Activated CD4-positive, CD25-positive, alpha-beta regulatory T cell treated with anti-CD3 and anti-CD28 coated beads, Interleukin-2, amount 50 U/mL, for 16 hours (primary cell): Measurements from ENCODE around the gene PTDSS2.
A peak's percentile ranks its signal among the peaks of the same experiment; 100 is the strongest.
"Not testable (repeated sequence)": the region's sequence is repeated elsewhere in the genome, so short reads cannot be mapped to it uniquely, and the experiment has no call there.

Experiments used
- DNase-seq: peaks from one replicate; pipeline ENCODE4 v3.0.0-alpha.2; 2020; ENCODE audit warnings: low read depth, low spot score

PTDSS2 gene

DNA sequence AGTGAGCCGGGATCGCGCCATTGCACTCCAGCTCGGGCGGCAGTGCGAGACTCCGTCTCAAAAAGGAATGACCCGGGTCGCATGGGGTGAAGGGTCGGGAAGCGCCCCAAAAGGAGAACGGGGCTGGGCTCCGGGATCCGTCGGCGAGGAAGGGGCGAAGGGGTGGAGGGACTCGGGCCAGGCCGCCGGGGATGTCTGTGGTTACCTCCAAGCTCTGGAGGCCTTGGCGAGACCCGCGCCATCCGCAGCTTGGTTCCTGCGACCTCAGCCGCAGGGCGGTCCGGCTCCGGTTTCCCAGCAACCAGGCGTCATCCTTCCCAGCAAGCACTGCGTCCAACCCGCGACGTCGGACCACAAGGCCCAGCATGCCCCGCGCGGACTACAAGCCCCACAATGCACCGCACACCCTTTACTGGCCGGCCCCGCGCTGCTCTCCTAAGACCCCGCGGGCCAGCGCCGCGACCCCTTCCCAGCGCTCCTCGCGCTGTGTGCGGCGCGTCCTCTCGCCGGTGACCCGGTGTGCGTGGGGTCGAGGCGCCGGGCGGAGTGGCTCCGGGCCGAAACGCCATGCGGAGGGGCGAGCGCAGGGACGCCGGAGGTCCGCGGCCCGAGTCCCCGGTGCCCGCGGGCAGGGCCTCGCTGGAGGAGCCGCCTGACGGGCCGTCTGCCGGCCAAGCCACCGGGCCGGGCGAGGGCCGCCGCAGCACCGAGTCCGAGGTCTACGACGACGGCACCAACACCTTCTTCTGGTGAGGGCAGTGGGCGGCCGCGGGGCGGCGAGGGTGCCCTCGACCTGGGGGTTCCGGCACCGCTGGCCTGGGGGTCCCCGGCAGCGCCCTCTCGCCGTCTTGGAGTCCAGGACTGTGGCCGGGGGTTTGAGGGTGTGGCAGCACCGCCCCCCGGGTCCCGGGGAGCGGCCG is at the start of gene PTDSS2:
PTDSS2 (plus strand) TSS at position 391 of the 920 bp plus-strand sequence; CDS start at position 568, 177 bp downstream.
- peak; percentile 89 for DNase-seq

DNA sequence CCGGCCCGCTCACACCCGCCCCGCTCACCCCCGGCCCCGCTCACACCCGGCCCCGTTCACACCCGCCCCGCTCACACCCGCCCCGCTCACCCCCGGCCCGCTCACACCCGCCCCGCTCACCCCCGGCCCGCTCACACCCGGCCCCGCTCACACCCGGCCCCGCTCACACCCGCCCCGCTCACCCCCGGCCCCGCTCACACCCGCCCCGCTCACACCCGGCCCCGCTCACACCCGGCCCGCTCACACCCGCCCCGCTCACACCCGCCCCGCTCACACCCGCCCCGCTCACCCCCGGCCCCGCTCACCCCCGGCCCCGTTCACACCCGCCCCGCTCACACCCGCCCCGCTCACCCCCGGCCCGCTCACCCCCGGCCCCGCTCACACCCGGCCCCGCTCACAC is 48.9 kb upstream of the PTDSS2 start:
- not testable (repeated sequence) for DNase-seq

DNA sequence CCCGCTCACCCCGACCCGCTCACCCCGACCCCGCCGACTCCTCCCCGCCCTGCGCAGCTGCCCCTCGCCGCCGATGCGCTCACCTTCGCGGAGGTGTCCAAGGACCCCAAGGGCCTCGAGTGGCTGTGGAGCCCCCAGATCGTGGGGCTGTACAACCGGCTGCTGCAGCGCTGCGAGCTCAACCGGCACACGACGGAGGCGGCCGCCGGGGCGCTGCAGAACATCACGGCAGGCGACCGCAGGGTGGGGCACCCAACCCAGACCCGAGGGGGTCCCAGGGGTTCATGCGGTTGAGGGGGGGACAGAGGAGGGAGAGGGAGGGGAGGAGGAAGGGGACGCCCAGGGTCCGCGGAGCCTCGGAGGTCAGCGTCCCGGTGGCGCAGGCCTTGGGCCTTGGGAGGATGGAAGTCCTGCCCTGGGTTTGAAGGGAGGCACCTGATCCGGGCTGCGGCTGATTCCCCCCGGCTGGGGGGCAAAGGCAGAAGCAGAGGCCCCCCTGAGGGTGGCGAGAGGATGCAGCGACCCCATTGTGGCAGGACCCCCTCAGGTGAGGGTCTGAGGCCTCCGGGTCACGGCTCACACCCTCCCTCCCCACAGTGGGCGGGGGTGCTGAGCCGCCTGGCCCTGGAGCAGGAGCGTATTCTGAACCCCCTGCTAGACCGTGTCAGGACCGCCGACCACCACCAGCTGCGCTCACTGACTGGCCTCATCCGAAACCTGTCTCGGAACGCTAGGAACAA is 46.9 kb upstream of the PTDSS2 start:
- DNase-seq, result no peak

DNA sequence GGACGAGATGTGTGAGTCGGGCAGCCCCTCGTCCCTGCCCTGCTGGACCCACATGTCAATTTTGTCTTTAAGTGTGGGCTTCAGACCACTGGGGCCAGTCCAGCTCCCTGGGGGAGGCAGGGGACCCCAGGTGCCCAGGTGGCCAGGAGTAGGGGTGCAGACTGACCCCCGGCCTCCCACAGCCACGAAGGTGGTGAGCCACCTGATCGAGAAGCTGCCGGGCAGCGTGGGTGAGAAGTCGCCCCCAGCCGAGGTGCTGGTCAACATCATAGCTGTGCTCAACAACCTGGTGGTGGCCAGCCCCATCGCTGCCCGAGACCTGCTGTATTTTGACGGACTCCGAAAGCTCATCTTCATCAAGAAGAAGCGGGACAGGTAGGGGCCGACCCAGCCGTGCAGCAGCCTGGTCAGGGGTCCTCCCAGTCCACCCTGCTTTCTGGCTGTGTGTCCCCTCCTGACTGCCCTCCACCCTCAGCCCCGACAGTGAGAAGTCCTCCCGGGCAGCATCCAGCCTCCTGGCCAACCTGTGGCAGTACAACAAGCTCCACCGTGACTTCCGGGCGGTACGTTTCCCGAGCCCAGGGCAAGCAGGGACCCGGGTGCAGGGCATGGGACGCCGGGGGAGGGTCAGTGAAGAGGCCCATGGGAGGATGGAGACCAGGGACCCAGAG is 46.2 kb upstream of the PTDSS2 start:
- no peak for DNase-seq

DNA sequence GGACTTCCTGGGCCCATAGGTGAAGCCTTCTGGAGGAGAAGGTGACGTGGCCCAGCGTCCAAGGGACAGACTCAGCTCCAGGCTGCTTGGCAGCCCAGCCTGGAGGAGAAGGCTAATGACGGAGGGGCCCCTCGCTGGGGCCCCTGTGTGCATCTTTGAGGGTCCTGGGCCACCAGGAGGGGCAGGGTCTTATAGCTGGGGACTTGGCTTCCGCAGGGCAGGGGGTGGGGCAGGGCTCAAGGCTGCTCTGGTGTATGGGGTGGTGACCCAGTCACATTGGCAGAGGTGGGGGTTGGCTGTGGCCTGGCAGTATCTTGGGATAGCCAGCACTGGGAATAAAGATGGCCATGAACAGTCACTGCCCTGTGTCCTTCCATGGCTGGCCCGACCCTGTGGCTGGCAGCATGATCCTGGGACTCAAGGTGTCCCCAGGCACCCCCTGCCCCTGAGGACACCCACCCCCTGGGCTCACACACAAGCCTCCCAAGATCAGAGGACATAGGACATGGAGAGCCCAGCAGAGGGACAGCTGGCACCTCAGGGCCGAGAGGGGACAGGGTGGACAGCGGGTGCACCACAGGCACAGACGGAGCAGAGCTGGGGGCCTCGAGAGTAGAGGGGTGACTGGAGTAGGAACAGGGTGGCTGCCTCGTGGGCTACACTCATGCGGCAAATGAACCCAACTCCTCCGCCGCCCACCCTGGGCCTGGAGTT is 45.4 kb upstream of the PTDSS2 start:
- DNase-seq, result no peak

DNA sequence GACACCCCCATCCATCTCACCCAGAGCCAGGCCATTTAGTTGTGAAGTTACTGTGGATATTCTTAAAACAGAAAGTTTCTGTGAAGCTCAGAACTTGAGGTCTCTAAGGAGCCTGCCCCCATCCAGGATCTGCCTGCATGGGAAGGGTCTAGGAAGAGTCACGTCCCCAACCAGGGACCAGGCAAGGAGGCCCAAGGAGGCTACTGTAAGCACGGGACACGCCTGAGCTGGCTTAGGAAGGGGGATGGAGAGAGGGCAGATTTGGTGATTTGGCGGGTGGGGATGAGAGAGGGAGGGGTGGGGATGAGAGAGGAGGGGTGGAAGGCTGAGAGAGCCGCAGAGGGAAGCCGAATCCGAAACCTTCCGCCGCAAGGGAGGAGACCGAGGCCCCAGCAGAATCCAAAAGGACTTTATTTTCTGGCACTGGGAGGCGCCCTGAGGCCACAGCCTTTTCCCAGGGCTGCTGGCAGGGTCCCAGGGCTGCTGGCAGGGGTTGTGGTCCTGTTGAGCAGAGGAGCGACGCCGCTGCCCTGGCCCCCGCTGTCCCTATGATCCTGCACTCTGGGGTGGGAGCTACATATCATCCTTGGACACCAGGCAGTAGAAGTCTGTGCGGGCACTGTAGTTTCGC is 44.6 kb upstream of the PTDSS2 start:
- DNase-seq, result no peak

DNA sequence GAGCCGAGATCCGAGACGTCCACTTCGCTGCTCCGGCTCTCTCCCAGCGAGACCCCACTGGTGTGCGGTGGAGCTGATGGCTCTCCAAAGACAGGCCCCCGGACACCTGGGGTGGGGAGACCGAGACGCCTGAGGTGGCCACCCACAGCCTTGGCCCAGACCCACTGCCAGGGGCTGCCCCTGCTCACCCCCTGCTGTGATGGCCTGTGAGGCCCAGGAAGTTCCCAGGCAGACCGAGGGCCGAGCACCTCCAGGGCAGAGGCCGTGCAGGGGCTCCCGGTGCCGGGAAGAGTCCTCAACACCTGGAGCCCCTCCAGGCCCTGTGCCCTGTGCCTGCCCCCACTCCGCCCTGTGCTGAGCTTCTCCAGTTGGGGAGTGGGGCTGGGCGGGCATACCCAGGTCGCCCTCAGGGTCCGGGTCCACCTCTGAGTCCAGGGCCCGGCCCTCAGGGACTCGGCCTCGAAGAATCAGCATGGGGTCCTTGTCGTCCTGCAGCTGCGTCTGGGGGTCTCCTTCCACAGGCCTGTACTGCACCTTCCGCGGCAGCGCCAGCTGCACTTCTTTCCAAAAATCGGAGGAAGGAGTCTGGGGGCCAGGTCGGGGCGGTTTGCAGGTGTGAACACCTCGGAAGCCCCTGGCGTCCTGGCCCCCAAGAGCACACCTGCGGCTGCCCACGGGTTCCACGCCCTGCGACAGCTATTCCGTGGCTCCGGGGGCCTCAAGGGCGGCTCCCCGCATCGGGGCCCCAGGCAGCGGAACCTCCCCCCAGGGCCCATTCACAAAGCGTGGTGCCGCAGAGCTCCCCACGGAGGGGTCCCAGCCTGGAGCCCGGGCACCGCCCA is 43.9 kb upstream of the PTDSS2 start:
- no peak for DNase-seq

DNA sequence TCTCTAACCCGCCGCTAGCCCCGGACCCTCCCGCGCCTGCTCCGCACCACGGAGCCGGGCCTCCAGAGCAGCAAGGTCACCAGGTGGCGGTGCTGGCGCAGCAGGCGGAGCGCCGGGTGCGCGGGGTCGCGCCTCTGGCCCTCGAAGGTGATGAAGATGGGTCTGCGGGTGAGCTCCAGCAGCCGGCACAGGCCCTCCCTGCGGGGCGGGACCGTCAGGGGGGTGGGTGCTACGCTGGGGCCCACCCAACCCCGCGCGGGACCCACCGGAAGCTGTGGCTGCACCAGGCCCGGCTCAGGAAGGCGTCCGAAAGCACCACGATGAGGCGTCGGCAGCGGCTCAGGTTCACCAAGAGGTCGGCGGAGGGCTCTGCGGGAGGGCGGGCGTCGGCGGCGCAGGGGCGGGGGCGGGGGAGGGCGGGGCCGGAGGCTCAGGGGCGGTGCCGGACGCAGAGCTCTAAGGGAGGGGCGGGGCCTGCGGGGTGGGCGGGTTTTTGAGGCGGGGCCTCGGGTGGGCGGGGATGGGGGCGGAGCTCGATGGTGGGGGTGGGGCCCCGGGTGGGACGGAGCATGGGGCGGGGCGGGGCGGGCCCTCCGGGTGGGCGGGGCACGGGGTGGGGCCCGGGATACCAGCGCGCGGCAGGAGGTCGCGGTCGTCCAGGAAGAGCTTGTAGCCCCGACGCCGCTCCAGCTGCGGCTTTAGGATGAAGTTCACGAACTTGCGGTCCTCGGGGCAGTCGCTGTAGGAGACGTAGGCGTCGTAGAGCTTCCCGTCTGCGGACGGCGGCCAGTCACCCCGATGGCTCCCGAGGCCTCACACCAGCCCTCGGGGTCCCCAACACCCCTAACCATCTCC is 43.1 kb upstream of the PTDSS2 start:
- peak; percentile 80 for DNase-seq

DNA sequence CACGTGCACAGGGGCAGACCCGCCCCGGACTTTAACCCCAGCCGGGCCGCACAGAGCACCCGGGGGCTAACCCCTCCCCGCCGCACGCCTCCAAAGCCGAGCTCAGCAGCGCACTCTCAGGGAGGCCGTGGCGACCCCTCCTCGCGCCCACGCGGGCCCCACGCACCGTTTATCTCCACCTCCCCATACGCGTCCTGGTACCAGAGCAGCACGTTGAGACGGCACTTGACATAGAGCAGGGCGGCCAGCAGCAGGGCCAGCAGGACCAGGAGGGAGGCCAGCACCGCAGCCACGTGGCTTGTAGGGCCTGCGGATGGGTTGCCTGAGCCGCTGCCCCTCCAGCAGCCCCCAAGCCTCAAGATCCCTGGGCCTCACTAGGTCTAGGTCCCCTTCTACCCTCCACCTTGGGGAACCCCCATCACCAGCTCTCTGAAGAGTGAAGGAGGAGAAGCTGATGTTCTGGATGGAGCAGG is 42.4 kb upstream of the PTDSS2 start:
- DNase-seq, result no peak

DNA sequence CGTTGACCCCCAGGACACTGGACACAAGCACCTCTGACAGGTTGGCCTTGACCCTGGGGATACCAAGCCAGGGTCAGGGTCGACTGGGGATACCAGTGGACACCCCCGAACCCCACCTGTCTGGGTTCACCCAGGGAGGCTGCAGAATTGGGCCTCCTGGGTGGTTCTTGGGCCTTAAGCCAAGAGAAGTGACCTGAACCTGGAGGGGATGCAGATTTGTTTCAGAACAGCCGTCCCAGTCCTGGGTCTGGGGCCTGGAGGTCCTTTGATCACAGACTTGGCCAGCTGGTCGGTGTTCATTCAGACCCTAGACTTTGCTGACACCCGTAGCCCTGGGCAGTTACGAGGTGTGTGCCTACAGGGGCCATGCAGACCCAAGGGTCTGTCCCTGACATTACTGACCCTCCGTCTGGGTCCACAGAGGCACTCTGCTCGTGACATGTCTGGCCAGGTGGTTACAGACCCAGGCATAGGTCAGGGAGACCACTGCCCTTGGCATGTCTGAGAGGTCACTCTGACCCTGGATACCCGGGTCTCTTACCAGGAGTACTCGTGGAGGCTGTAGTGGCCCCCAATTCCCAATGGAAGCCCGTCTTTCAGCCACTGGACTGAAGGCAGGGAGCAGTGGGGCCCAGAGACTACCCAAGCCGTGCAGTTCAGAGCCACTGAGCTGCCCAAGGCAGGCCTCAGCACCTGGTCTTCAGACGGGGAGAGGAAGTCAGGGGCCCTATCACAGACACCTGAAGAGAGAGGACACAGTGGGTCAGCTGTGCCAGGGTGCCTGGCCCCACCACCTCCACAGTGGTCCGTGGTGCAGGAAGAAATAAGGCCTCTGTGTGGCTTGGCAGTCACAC is 41.7 kb upstream of the PTDSS2 start:
- DNase-seq, result no peak

DNA sequence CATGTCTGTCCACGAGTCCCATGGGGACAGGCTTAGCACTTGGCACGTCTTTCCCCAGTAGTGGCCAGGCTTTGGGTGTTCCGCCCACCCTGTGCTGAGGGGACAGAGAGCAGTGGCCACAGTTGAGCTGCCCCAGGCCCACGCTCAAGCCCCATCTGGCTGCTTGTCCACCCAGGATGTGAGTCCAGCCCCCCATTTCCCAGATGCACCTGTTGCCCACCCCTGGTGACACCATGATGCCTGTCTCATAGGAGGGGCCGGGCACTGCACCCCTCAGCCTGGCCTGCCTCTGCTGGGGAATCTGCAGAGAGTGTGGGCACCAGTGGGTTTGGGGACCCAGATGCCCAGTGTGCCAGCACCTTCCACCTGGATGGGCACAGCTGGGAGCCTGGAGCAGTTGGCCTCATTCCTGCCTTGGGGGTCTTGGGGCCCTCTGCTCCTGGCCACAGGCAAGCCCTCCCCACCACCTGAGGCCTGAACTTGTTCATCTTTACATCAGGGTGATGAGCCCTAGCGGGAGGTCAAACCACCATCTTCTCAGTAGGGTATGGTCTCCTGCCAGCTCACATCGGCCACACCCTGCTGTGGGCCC is 41.0 kb upstream of the PTDSS2 start:
- no peak for DNase-seq

DNA sequence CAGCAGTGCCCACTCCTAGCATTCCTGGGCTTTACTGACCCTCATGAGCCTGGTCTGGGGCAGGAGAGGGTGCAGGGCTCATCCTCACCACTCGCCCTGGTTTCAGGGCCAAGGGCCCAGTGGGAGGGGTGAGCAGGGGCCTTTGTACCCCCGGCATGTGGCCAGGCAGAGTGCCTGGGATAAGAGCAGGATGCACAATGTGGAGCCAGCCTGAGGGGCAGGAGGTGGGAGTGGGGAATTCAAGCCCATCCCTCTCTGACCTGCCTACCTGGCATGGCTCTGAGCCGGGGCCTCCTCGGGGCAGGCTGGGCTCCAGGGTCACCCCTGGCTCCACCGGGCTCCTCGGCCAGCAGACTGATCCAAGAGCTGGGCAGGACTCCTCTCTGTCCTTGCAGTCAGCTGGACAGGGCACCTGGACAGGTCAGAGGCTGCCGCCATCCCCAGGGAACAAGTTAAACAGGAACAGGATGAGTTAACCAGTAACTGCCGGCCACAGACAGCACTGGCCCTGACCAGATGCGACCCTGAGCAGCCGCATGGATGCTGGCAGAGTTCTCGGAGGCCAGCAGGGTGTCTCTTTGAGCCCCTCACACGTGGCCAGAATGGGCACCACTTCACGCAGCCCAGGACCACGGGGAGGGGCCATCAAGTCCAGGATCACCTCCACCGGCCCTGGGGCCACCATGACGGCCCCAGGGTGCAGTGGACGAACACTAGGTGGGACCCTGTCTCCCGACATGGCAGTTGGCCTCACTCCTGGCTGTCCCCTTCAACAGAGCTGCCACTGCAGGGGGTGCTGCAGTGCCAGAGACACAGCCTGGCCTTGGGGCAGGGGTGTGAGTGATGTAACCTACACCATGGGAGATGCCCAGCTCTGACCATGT is 40.2 kb upstream of the PTDSS2 start:
- no peak for DNase-seq

DNA sequence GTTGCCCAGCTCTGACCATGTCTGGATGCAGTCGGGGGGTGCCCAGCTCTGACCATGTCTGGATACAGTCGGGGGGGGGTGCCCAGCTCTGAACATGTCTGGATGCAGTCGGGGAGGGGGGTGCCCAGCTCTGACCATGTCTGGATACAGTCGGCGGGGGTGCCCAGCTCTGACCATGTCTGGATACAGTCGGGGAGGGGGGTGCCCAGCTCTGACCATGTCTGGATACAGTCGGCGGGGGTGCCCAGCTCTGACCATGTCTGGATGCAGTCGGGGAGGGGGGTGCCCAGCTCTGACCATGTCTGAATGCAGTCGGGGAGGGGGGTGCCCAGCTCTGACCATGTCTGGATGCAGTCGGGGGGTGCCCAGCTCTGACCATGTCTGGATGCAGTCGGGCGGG is 39.4 kb upstream of the PTDSS2 start:
- not testable (repeated sequence) for DNase-seq

DNA sequence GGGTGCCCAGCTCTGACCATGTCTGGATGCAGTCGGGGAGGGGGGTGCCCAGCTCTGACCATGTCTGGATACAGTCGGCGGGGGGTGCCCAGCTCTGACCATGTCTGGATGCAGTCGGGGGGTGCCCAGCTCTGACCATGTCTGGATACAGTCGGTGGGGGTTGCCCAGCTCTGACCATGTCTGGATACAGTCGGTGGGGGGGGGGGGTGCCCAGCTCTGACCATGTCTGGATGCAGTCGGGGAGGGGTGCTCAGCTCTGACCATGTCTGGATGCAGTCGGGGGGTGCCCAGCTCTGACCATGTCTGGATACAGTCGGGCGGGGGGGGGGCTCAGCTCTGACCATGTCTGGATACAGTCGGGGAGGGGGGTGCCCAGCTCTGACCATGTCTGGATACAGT is 38.6 kb upstream of the PTDSS2 start:
- not testable (repeated sequence) for DNase-seq

DNA sequence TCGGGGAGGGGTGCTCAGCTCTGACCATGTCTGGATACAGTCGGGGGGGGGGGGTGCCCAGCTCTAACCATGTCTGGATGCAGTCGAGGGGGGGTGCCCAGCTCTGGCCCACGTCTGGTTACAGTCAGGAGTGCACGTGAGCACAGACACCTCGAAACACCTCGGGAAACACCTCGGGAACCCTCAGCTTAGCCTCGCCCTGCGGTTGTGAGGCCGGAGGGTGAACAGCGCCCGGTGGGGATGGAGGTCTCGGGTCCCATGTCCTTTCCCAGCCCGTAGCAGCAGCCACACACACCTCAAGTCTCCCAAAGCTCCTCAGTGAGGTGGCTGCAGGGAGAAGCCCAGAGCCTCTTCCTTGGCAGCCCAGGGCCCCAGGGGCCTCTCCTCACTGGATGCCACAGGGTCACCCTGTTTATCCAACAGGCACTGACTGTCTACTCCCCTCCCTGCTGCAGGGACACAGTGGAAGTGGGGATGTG is 37.4 kb upstream of the PTDSS2 start:
- DNase-seq, result no peak
